UCSD-AML1 (cell line): ENCODE results near the gene LRRC2.
A peak's percentile ranks its signal among the peaks of the same experiment; 100 is the strongest.

Experiments
- DNase-seq: peaks from one replicate; lab custom pipeline; 2025; ENCODE audit not compliant: unreplicated experiment; lab: John Stamatoyannopoulos, UW

Gene LRRC2

GRCh38 chr3:46482632-46483350 lies 83.3 kb downstream of the LRRC2 start:
- no peak for DNase-seq

- no peak for DNase-seq
These were observed 84.5 kb downstream of the LRRC2 start for GRCh38 chr3:46481636-46482035.

- DNase-seq, result no peak
These were observed 85.5 kb downstream of the LRRC2 start for GRCh38 chr3:46480491-46481195.

GRCh38 chr3:46479696-46480095 lies 86.4 kb downstream of the LRRC2 start:
- DNase-seq, result no peak

GRCh38 chr3:46479021-46479420 lies 87.1 kb downstream of the LRRC2 start:
- DNase-seq, result no peak

GRCh38 chr3:46478341-46478740 lies 87.8 kb downstream of the LRRC2 start:
- peak; percentile 33 for DNase-seq

- no peak for DNase-seq
These were observed 88.3 kb downstream of the LRRC2 start for GRCh38 chr3:46477756-46478155.

- DNase-seq, result no peak
These were observed 89.0 kb downstream of the LRRC2 start for GRCh38 chr3:46477145-46477544.

- no peak for DNase-seq
These were observed 93.4 kb downstream of the LRRC2 start for GRCh38 chr3:46472736-46473135.

GRCh38 chr3:46471371-46471914 lies 94.7 kb downstream of the LRRC2 start:
- DNase-seq, result no peak

GRCh38 chr3:46470831-46471230 lies 95.3 kb downstream of the LRRC2 start:
- DNase-seq, result no peak

- DNase-seq, result no peak
These were observed 96.3 kb downstream of the LRRC2 start for GRCh38 chr3:46469680-46470357.

GRCh38 chr3:46468753-46469600 lies 97.1 kb downstream of the LRRC2 start:
- DNase-seq, result no peak

- DNase-seq, result no peak
These were observed 98.5 kb downstream of the LRRC2 start for GRCh38 chr3:46467562-46467961.

GRCh38 chr3:46466871-46467403 lies 99.2 kb downstream of the LRRC2 start:
- DNase-seq, result no peak

GRCh38 chr3:46466273-46466672 lies 99.8 kb downstream of the LRRC2 start:
- DNase-seq, result no peak
